Left lung (tissue), 10 donors: ENCODE data around the gene ZNF880. TPM values are rescaled to one million over a fixed set of nuclear protein-coding genes. Genes with fewer than 3 reads are reported as not detected.
"Not testable (repeated sequence)": the region's sequence is repeated elsewhere in the genome, so short reads cannot be mapped to it uniquely, and the experiment has no call there.

Experiments used
- ATAC-seq: fragments of 200-7000 bp; cut with Tn5 transposase; one replicate; pipeline ENCODE4 v1.9.1; 2020; ENCODE audit warnings: moderate library complexity
- DNase-seq, 4 donors: peaks; one replicate each; pipeline ENCODE4 v3.0.0-alpha.2; 2013 to 2020
- H3K27ac ChIP-seq, 2 donors: fragments of 200-600 bp; sonication (generic) in 1 of 2; one replicate each; pipeline versions ENCODE4 v1.5.0 to v1.8.0; 2020 to 2021
- H3K27me3 ChIP-seq, 2 donors: fragments of 200-600 bp; sonication (generic) in 1 of 2; one replicate each; pipeline versions ENCODE4 v1.5.0 to v1.8.0; 2020 to 2021
- H3K36me3 ChIP-seq, 2 donors: fragments of 200-600 bp; sonication (generic) in 1 of 2; one replicate each; pipeline versions ENCODE4 v1.5.0 to v1.8.0; 2020 to 2021
- H3K4me1 ChIP-seq, 2 donors: fragments of 200-600 bp; one replicate each; pipeline ENCODE4 v1.8.0; 2021
- H3K4me3 ChIP-seq, 2 donors: fragments of 200-600 bp; sonication (generic) in 1 of 2; one replicate each; pipeline versions ENCODE4 v1.5.0 to v1.8.0; 2020 to 2021; ENCODE audit warnings: mild to moderate bottlenecking in 1 of 2
- H3K9me3 ChIP-seq, 2 donors: fragments of 200-600 bp; sonication (generic) in 1 of 2; one replicate each; pipeline versions ENCODE4 v1.5.0 to v1.8.0; 2020 to 2021
- intact Hi-C, 2 donors: fragments of 100-400 bp; cut with DNase I; formaldehyde crosslinking; loops; one replicate each; pipeline versions ENCODE4 v1.11.2 to v1.14.2; 2022
- polyA plus RNA-seq, 6 donors: library from polyadenylated mRNA; unstranded; fragments of 120-200 nt; gene quantifications; one replicate each; pipeline ENCODE4 v1.2.1, GENCODE V29; 2013; ENCODE audit not compliant: insufficient read length in 6 of 6
- total RNA-seq, 2 donors: library from RNA; stranded (reverse); fragmentation: NEBNext Ultra II Directional; extraction: Animal tissue kit (Norgen Biotek cat#: 25700); gene quantifications; one replicate each; pipeline ENCODE4 v1.2.1, GENCODE V29; 2021
- TF ChIP-seq, protein P1 (sequence below), 2 donors: fragments of 200-600 bp; sonication (generic) in 1 of 2; IDR thresholded peaks; one replicate each; pipeline versions ENCODE4 v1.5.0 to v1.8.0; 2021; ENCODE audit warnings: antibody characterized with exemption in 2 of 2
- donor health status: DM: no; HTN: yes; CAD: no.
- donor health status: DM: no; HTN: no; CAD: no.

ZNF880 gene
- total and polyA plus RNA-seq, 8 donors = 12.8 to 31.3 (median 28.1) TPM

DNA sequence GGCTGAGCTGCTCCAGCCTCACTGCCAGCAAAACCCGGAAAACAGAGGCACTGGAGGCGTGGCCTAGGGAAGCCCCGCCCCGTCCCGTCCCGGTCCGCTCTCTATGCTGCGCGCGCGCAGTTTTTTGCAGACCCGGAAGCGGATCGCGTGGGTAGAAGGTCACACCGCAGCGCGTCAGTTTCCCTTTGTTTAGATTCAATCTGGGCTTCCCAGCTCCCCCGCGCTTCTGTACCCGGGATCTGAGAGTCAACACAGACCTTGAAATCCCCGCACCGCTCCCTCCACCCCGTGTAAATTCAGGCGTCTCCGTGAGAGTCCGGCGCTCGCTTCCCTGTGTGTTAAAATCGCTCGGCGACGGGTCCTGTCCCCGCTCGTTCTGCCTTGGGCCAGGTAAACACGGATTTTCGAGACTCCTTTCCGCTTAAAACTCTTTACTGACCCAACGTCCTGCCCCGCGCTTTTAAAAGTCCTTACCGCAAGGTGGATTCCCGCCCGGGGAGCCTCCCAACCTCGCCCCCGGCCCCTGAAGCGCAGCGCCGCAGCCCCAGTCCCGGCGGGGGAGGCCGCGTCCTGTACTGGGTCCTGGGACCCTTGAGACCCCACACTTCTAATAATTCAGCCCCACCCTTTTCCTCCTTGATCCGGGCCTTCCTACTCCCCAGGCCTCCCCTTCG, 33.5 kb upstream of the ZNF880 start, which contains the start of gene ZNF610:
ZNF610 (plus strand) TSS at position 127 of the 674 bp plus-strand sequence. CDS start 12,930 bp downstream, outside the sequence.
- ATAC-seq (peak; percentile 100), DNase-seq (peak; percentile 78 to 94 (median 90))
- Histone ChIP-seq H3K36me3 (no peaks in the 10 kb centered on the region), H3K4me3 (peak within 1 kb of the TSS; percentile 74 to 80), H3K4me1 (peaks cover 0 to 7% of the 10 kb centered on the region in 2 donors), H3K27me3 (no peaks in the 10 kb centered on the region), H3K27ac (peak within 1 kb of the TSS; percentile 51 to 82), H3K9me3 (peaks cover 0 to 53% of the 10 kb centered on the region in 2 donors)
- TF ChIP-seq, protein P1, sequence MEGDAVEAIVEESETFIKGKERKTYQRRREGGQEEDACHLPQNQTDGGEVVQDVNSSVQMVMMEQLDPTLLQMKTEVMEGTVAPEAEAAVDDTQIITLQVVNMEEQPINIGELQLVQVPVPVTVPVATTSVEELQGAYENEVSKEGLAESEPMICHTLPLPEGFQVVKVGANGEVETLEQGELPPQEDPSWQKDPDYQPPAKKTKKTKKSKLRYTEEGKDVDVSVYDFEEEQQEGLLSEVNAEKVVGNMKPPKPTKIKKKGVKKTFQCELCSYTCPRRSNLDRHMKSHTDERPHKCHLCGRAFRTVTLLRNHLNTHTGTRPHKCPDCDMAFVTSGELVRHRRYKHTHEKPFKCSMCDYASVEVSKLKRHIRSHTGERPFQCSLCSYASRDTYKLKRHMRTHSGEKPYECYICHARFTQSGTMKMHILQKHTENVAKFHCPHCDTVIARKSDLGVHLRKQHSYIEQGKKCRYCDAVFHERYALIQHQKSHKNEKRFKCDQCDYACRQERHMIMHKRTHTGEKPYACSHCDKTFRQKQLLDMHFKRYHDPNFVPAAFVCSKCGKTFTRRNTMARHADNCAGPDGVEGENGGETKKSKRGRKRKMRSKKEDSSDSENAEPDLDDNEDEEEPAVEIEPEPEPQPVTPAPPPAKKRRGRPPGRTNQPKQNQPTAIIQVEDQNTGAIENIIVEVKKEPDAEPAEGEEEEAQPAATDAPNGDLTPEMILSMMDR (IDR thresholded peaks at IDR 0.05) = no peak
- intact Hi-C loops = no loop called here

DNA sequence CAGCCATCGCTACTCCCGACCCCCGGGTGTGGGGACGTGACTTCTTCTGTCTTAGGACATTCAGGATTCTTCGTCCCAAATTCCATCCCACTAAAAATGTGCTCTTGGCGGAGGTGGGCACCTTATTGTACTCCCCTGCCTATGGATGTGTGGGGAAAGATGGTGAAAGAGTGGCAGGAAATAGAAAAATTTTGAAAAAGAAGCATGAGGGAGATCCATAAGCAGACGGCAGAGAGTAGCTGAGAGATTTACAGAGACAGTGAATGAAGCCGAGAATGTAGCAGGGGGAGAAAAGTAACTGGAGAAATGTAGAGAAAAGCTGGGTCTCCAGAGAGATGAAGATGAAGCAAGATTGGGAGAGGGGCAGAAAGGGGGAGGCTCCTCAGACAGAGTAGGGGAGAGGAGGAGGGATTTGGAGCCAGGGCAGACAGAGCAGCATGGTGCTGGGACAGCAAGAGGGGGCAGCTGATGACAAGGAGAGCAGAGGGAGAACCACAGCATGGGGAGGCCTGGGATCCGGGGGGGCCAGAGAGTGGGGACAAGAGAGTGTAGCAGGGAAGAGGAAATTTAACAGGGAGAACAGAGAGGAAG, 32.8 kb upstream of the ZNF880 start:
- H3K27me3 ChIP-seq = no peaks in the 10 kb centered on the region
- peak in 2 of 4 donors; percentile 12 to 18 for DNase-seq
- TF ChIP-seq, protein P1 (IDR thresholded peaks at IDR 0.05) = no peak
- no peaks in the 10 kb centered on the region for H3K36me3 ChIP-seq
- no peak for ATAC-seq
- intact Hi-C loops = no loop called here
- peak overlapping the region; percentile 74 to 80 for H3K4me3 ChIP-seq
- peaks cover 0 to 47% of the 10 kb centered on the region in 2 donors for H3K9me3 ChIP-seq
- peaks cover 0 to 7% of the 10 kb centered on the region in 2 donors for H3K4me1 ChIP-seq
- H3K27ac ChIP-seq = peak overlapping the region in 1 of 2 donors; percentile 82

GRCh38 chr19:52339022-52339421, 30.7 kb upstream of the ZNF880 start:
- intact Hi-C loops, ATAC-seq, H3K36me3 ChIP-seq, H3K27me3 ChIP-seq, H3K4me1 ChIP-seq, H3K4me3 ChIP-seq, DNase-seq, H3K27ac ChIP-seq: not testable (repeated sequence)
- peaks cover 0 to 32% of the 10 kb centered on the region in 2 donors for H3K9me3 ChIP-seq

- intact Hi-C loops = no loop called here
- TF ChIP-seq, protein P1 (IDR thresholded peaks at IDR 0.05) = peak; percentile 28 to 64
- DNase-seq = peak in 3 of 4 donors; percentile 34 to 77 (median 34)
- Histone ChIP-seq H3K27ac (no peak overlapping the region), H3K9me3 (peaks cover 0 to 51% of the 10 kb centered on the region in 2 donors), H3K36me3 (peaks cover 0 to 2% of the 10 kb centered on the region in 2 donors), H3K4me3 (no peak overlapping the region), H3K27me3 (no peaks in the 10 kb centered on the region), H3K4me1 (no peaks in the 10 kb centered on the region)
- ATAC-seq = peak; percentile 52
Observed at GRCh38 chr19:52343548-52343947, 26.2 kb upstream of the ZNF880 start.

GRCh38 chr19:52345162-52345561, 24.6 kb upstream of the ZNF880 start:
- TF ChIP-seq, protein P1 (IDR thresholded peaks at IDR 0.05) = no peak
- no peaks in the 10 kb centered on the region for H3K27me3 ChIP-seq
- intact Hi-C loops = no loop called here
- H3K27ac ChIP-seq = no peak overlapping the region
- no peak overlapping the region for H3K4me3 ChIP-seq
- peaks cover 0 to 63% of the 10 kb centered on the region in 2 donors for H3K9me3 ChIP-seq
- peaks cover 0 to 17% of the 10 kb centered on the region in 2 donors for H3K36me3 ChIP-seq
- no peak for ATAC-seq
- no peak for DNase-seq
- H3K4me1 ChIP-seq = no peaks in the 10 kb centered on the region
